ENCODE measurements around the gene FGD2.

DNA sequence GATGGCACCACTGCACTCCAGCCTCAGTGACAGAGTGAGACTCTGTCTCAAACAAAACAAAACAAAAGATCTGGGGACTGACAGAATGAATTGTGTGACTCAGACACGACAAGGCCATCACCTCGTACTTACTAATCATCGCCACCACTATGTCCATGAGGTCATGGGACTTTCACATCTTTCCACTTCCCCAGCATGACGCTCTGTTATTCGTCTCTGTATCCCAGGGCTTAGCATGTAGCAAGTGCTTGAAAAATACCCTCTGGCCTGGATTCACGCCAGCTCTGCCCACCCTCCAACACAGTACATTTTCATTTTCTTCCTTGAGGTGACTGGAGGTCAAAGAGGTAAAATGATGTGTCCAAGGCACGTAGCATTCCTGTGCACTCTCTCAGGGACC, 27.8 kb downstream of the FGD2 start:
- TF ChIP-seq, protein P1, sequence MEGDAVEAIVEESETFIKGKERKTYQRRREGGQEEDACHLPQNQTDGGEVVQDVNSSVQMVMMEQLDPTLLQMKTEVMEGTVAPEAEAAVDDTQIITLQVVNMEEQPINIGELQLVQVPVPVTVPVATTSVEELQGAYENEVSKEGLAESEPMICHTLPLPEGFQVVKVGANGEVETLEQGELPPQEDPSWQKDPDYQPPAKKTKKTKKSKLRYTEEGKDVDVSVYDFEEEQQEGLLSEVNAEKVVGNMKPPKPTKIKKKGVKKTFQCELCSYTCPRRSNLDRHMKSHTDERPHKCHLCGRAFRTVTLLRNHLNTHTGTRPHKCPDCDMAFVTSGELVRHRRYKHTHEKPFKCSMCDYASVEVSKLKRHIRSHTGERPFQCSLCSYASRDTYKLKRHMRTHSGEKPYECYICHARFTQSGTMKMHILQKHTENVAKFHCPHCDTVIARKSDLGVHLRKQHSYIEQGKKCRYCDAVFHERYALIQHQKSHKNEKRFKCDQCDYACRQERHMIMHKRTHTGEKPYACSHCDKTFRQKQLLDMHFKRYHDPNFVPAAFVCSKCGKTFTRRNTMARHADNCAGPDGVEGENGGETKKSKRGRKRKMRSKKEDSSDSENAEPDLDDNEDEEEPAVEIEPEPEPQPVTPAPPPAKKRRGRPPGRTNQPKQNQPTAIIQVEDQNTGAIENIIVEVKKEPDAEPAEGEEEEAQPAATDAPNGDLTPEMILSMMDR (IDR thresholded peaks at IDR 0.05; ENCODE audit: low read length): no peak
- TF ChIP-seq EZH2 (IDR thresholded peaks at IDR 0.05; ENCODE audit: borderline replicate concordance, low read length): no peak

Data from OCI-LY1 (cell line).